WTC11 (cell line): ENCODE results near the gene FILIP1L. TPM values are rescaled to one million over a fixed set of nuclear protein-coding genes. Genes with fewer than 3 reads are reported as not detected.

Experiments
- ATAC-seq: fragments of 200-7000 bp; cut with Tn5 transposase; 2 replicates; pipeline ENCODE4 v1.10.0; 2021; ENCODE audit warnings: mild to moderate bottlenecking, moderate library complexity
- CTCF ChIA-PET: fragments of 300-600 bp; sonication (Branson Sonifier 250); formaldehyde crosslinking; loops from one replicate; lab custom pipeline; 2021; ENCODE audit warnings: antibody characterized with exemption; lab: Charles Lee
- POLR2A ChIA-PET: fragments of 350-600 bp; sonication (Branson Sonifier 250); formaldehyde crosslinking; loops from one replicate; lab custom pipeline; 2021; ENCODE audit warnings: antibody characterized with exemption; lab: Charles Lee
- DNase-seq: peaks from one replicate; pipeline ENCODE4 v3.0.0; 2021; ENCODE audit warnings: low spot score
- H3K27ac Mint-ChIP-seq: 2 replicates; pipeline ENCODE4 v1.8.0; 2021; ENCODE audit warnings: mixed read lengths
- H3K27me3 Mint-ChIP-seq: 2 replicates; pipeline ENCODE4 v1.8.0; 2021; ENCODE audit warnings: low read depth, mild to moderate bottlenecking, moderate library complexity, mixed read lengths
- H3K36me3 Mint-ChIP-seq: 2 replicates; pipeline ENCODE4 v1.8.0; 2021; ENCODE audit warnings: mixed read lengths
- H3K4me1 Mint-ChIP-seq: 2 replicates; pipeline ENCODE4 v1.8.0; 2022; ENCODE audit warnings: mixed read lengths
- H3K4me3 Mint-ChIP-seq: 2 replicates; pipeline ENCODE4 v1.8.0; 2021; ENCODE audit warnings: mild to moderate bottlenecking, moderate library complexity, mixed read lengths
- H3K9me3 Mint-ChIP-seq: 2 replicates; pipeline ENCODE4 v1.8.0; 2021; ENCODE audit warnings: mixed read lengths
- CREB1 ChIP-seq: sonication (generic); formaldehyde crosslinking; IDR thresholded peaks from 2 replicates; pipeline ENCODE4 v1.8.0; 2023; ENCODE audit warnings: mild to moderate bottlenecking, missing genetic modification reagents
- FOXP1 ChIP-seq: sonication (generic); formaldehyde crosslinking; IDR thresholded peaks from 2 replicates; pipeline ENCODE4 v1.8.0; 2022; ENCODE audit warnings: missing genetic modification reagents, mild to moderate bottlenecking, moderate library complexity, borderline replicate concordance
- HMGA2 ChIP-seq: fragments of 250-450 bp; sonication (Bioruptor Pico); IDR thresholded peaks from 2 replicates; pipeline ENCODE4 v1.4.0; 2021; ENCODE audit warnings: mild to moderate bottlenecking, moderate library complexity
- KAT7 ChIP-seq: sonication (generic); formaldehyde crosslinking; IDR thresholded peaks from 2 replicates; pipeline ENCODE4 v1.8.1; 2023; ENCODE audit warnings: missing genetic modification reagents, mild to moderate bottlenecking, borderline replicate concordance
- MXD4 ChIP-seq: fragments of 250-450 bp; sonication (Bioruptor Pico); IDR thresholded peaks from 2 replicates; pipeline ENCODE4 v1.8.0; 2021; ENCODE audit warnings: mild to moderate bottlenecking, moderate library complexity, borderline replicate concordance
- NFATC4 ChIP-seq: fragments of 250-450 bp; sonication (Bioruptor Pico); IDR thresholded peaks from 2 replicates; pipeline ENCODE4 v1.9.0; 2021; ENCODE audit warnings: mild to moderate bottlenecking
- OVOL2 ChIP-seq: fragments of 250-450 bp; sonication (Bioruptor Pico); IDR thresholded peaks from 2 replicates; pipeline ENCODE4 v1.9.0; 2021; ENCODE audit warnings: mild to moderate bottlenecking, borderline replicate concordance
- TCF7 ChIP-seq: sonication (generic); formaldehyde crosslinking; IDR thresholded peaks from 2 replicates; pipeline ENCODE4 v1.8.0; 2022; ENCODE audit warnings: mild to moderate bottlenecking, low read depth, missing genetic modification reagents, moderate library complexity
- TP53 ChIP-seq: sonication (generic); formaldehyde crosslinking; IDR thresholded peaks from 2 replicates; pipeline ENCODE4 v1.8.1; 2023; ENCODE audit warnings: mild to moderate bottlenecking, missing genetic modification reagents
- ZNF317 ChIP-seq: sonication (generic); formaldehyde crosslinking; IDR thresholded peaks from 2 replicates; pipeline ENCODE4 v1.8.1; 2023; ENCODE audit warnings: low read depth, mild to moderate bottlenecking, moderate library complexity, missing genetic modification reagents, borderline replicate concordance
- total RNA-seq: library from RNA; stranded (reverse); gene quantifications from 3 replicates; pipeline ENCODE4 v1.2.3, GENCODE V29; 2021
- TF ChIP-seq, protein P1 (sequence below): sonication (generic); formaldehyde crosslinking; IDR thresholded peaks from 2 replicates; pipeline ENCODE4 v1.8.0; 2022; ENCODE audit warnings: mild to moderate bottlenecking, missing genetic modification reagents
- TF ChIP-seq, protein P2 (sequence below): sonication (generic); formaldehyde crosslinking; IDR thresholded peaks from 2 replicates; pipeline ENCODE4 v1.8.1; 2022; ENCODE audit warnings: low read depth, missing genetic modification reagents, borderline replicate concordance
- TF ChIP-seq, protein P3 (sequence below): fragments of 200-600 bp; IDR thresholded peaks from 2 replicates; pipeline ENCODE4 v1.8.0; 2022; ENCODE audit warnings: antibody characterized with exemption
- TF ChIP-seq, protein P4 (sequence below): sonication (generic); formaldehyde crosslinking; conservative IDR thresholded peaks from 2 replicates; pipeline ENCODE4 v1.8.1; 2023; ENCODE audit warnings: mild to moderate bottlenecking, low read depth, missing genetic modification reagents, moderate library complexity
- TF ChIP-seq, protein P5 (sequence below): fragments of 250-450 bp; sonication (Bioruptor Pico); IDR thresholded peaks from 2 replicates; pipeline ENCODE4 v1.9.0; 2021; ENCODE audit warnings: mild to moderate bottlenecking
- TF ChIP-seq, protein P6 (sequence below): sonication (generic); formaldehyde crosslinking; IDR thresholded peaks from 2 replicates; pipeline ENCODE4 v1.8.1; 2023; ENCODE audit warnings: mild to moderate bottlenecking, missing genetic modification reagents
- TF ChIP-seq, protein P7 (sequence below): sonication (generic); formaldehyde crosslinking; IDR thresholded peaks from 2 replicates; pipeline ENCODE4 v1.8.0; 2022; ENCODE audit warnings: mild to moderate bottlenecking, missing genetic modification reagents

FILIP1L gene
- total RNA-seq, 1 experiment from 2014 or later, result 0.17 TPM

DNA sequence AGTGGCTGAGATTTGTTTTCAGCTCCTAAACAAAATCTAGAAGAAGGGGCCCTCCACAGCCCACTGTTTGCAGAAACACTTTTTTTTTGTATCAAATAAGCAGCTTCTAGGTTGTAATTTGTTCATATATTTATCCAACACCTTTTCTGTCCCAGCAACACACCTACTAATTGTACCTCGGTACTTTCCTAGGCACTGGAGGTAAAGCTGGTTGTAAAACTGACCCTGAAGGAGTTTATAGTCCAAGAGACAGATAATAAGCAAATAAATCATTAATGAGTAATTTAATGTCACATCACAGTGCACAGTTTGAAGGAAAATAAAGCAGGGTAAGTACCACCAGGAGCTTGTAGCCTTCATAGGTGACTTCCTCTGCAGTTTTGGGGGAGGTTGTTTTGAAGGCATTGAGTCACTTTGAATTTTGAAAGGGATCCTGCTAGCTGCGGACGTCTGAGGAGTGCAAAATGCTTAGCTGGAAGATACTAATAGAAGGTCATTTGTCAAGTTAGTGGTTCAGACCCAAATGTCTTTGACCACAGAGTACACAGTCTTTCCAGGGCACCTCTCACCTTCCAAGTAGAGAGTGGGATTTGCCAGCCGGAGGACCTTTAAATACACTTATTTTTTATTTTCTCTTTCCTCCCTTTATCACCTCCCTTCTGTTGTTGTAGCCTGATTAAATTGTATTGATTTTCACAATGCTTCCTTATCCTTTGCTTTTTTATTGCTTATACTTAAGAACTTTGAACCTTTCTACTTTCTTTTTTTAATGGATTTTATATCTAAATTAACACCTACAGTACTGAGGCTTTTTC is 242.9 kb downstream of the FILIP1L start:
- POLR2A ChIA-PET, result interaction anchor here (0.5 to 0.7 kb wide), 3 partner anchors 21 to 219 kb away, joined by 3 to 4 read pairs (median 3); no protein-coding TSS in a partner anchor
- H3K4me3 Mint-ChIP-seq, result no peak overlapping the region

More for the DNA sequence above, 242.9 kb downstream of the FILIP1L start:
- Mint-ChIP-seq H3K9me3 (no peaks in the 10 kb centered on the region), H3K27me3 (peaks cover 93% of the 10 kb centered on the region), H3K36me3 (no peaks in the 10 kb centered on the region), H3K4me1 (peaks cover 31% of the 10 kb centered on the region), H3K27ac (no peak overlapping the region)
- ATAC-seq (no peak), DNase-seq (no peak)
- TF ChIP-seq, protein P1, sequence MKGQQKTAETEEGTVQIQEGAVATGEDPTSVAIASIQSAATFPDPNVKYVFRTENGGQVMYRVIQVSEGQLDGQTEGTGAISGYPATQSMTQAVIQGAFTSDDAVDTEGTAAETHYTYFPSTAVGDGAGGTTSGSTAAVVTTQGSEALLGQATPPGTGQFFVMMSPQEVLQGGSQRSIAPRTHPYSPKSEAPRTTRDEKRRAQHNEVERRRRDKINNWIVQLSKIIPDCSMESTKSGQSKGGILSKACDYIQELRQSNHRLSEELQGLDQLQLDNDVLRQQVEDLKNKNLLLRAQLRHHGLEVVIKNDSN (CRISPR knock-in tag), result no peak
- TF ChIP-seq FOXP1 (CRISPR knock-in tag) (no peak), CREB1 (no peak), HMGA2 (no peak), ZNF317 (CRISPR knock-in tag) (no peak), KAT7 (CRISPR knock-in tag) (no peak), NFATC4 (CRISPR knock-in tag) (no peak), TCF7 (no peak), MXD4 (CRISPR knock-in tag) (no peak), TP53 (CRISPR knock-in tag) (no peak), OVOL2 (CRISPR knock-in tag) (no peak)
- TF ChIP-seq, protein P2, sequence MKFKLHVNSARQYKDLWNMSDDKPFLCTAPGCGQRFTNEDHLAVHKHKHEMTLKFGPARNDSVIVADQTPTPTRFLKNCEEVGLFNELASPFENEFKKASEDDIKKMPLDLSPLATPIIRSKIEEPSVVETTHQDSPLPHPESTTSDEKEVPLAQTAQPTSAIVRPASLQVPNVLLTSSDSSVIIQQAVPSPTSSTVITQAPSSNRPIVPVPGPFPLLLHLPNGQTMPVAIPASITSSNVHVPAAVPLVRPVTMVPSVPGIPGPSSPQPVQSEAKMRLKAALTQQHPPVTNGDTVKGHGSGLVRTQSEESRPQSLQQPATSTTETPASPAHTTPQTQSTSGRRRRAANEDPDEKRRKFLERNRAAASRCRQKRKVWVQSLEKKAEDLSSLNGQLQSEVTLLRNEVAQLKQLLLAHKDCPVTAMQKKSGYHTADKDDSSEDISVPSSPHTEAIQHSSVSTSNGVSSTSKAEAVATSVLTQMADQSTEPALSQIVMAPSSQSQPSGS (CRISPR knock-in tag), result no peak
- TF ChIP-seq, protein P3, sequence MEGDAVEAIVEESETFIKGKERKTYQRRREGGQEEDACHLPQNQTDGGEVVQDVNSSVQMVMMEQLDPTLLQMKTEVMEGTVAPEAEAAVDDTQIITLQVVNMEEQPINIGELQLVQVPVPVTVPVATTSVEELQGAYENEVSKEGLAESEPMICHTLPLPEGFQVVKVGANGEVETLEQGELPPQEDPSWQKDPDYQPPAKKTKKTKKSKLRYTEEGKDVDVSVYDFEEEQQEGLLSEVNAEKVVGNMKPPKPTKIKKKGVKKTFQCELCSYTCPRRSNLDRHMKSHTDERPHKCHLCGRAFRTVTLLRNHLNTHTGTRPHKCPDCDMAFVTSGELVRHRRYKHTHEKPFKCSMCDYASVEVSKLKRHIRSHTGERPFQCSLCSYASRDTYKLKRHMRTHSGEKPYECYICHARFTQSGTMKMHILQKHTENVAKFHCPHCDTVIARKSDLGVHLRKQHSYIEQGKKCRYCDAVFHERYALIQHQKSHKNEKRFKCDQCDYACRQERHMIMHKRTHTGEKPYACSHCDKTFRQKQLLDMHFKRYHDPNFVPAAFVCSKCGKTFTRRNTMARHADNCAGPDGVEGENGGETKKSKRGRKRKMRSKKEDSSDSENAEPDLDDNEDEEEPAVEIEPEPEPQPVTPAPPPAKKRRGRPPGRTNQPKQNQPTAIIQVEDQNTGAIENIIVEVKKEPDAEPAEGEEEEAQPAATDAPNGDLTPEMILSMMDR, result no peak
- TF ChIP-seq, protein P4, sequence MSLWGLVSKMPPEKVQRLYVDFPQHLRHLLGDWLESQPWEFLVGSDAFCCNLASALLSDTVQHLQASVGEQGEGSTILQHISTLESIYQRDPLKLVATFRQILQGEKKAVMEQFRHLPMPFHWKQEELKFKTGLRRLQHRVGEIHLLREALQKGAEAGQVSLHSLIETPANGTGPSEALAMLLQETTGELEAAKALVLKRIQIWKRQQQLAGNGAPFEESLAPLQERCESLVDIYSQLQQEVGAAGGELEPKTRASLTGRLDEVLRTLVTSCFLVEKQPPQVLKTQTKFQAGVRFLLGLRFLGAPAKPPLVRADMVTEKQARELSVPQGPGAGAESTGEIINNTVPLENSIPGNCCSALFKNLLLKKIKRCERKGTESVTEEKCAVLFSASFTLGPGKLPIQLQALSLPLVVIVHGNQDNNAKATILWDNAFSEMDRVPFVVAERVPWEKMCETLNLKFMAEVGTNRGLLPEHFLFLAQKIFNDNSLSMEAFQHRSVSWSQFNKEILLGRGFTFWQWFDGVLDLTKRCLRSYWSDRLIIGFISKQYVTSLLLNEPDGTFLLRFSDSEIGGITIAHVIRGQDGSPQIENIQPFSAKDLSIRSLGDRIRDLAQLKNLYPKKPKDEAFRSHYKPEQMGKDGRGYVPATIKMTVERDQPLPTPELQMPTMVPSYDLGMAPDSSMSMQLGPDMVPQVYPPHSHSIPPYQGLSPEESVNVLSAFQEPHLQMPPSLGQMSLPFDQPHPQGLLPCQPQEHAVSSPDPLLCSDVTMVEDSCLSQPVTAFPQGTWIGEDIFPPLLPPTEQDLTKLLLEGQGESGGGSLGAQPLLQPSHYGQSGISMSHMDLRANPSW (CRISPR knock-in tag), result no peak
- TF ChIP-seq, protein P5, sequence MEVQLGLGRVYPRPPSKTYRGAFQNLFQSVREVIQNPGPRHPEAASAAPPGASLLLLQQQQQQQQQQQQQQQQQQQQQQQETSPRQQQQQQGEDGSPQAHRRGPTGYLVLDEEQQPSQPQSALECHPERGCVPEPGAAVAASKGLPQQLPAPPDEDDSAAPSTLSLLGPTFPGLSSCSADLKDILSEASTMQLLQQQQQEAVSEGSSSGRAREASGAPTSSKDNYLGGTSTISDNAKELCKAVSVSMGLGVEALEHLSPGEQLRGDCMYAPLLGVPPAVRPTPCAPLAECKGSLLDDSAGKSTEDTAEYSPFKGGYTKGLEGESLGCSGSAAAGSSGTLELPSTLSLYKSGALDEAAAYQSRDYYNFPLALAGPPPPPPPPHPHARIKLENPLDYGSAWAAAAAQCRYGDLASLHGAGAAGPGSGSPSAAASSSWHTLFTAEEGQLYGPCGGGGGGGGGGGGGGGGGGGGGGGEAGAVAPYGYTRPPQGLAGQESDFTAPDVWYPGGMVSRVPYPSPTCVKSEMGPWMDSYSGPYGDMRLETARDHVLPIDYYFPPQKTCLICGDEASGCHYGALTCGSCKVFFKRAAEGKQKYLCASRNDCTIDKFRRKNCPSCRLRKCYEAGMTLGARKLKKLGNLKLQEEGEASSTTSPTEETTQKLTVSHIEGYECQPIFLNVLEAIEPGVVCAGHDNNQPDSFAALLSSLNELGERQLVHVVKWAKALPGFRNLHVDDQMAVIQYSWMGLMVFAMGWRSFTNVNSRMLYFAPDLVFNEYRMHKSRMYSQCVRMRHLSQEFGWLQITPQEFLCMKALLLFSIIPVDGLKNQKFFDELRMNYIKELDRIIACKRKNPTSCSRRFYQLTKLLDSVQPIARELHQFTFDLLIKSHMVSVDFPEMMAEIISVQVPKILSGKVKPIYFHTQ (CRISPR knock-in tag), result no peak
- TF ChIP-seq, protein P6, sequence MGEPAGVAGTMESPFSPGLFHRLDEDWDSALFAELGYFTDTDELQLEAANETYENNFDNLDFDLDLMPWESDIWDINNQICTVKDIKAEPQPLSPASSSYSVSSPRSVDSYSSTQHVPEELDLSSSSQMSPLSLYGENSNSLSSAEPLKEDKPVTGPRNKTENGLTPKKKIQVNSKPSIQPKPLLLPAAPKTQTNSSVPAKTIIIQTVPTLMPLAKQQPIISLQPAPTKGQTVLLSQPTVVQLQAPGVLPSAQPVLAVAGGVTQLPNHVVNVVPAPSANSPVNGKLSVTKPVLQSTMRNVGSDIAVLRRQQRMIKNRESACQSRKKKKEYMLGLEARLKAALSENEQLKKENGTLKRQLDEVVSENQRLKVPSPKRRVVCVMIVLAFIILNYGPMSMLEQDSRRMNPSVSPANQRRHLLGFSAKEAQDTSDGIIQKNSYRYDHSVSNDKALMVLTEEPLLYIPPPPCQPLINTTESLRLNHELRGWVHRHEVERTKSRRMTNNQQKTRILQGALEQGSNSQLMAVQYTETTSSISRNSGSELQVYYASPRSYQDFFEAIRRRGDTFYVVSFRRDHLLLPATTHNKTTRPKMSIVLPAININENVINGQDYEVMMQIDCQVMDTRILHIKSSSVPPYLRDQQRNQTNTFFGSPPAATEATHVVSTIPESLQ (CRISPR knock-in tag), result no peak
- TF ChIP-seq, protein P7, sequence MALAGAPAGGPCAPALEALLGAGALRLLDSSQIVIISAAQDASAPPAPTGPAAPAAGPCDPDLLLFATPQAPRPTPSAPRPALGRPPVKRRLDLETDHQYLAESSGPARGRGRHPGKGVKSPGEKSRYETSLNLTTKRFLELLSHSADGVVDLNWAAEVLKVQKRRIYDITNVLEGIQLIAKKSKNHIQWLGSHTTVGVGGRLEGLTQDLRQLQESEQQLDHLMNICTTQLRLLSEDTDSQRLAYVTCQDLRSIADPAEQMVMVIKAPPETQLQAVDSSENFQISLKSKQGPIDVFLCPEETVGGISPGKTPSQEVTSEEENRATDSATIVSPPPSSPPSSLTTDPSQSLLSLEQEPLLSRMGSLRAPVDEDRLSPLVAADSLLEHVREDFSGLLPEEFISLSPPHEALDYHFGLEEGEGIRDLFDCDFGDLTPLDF (CRISPR knock-in tag), result no peak
- CTCF ChIA-PET, result interaction anchor here (1.1 to 1.5 kb wide), 3 partner anchors 23 to 383 kb away, joined by 4 to 6 read pairs (median 4); no protein-coding TSS in a partner anchor
